HS-5 (cell line): Measurements from ENCODE around the gene TRAK1.
A peak's percentile ranks its signal among the peaks of the same experiment; 100 is the strongest.
"Not testable (repeated sequence)": the region's sequence is repeated elsewhere in the genome, so short reads cannot be mapped to it uniquely, and the experiment has no call there.

Source experiments
- DNase-seq: peaks from one replicate; pipeline ENCODE4 v3.0.0-alpha.2; 2012; ENCODE audit warnings: low read depth

TRAK1 gene

GRCh38 chr3:42090973-42091731, at the start of gene TRAK1:
TRAK1 (plus strand) TSS chr3:42091357; CDS start chr3:42091470, 113 bp downstream.
- no peak for DNase-seq

DNA sequence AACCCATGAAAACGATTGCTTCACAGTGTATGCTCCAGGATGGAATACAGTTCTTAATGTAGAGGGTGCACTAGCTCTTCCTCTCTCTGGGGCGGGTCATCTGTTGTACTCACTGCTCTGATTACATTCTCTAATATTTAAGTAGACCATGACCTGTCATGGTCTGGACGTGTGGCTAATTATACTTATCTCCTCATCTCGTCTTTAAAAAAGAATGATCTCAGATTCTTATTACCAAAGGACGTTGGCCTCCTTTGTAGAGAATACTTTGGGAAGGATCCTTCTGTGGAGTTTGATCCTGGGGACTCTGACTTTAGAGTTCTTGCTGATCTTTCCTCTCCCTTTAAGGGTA, 48.4 kb upstream of the TRAK1 start:
- no peak for DNase-seq

DNA sequence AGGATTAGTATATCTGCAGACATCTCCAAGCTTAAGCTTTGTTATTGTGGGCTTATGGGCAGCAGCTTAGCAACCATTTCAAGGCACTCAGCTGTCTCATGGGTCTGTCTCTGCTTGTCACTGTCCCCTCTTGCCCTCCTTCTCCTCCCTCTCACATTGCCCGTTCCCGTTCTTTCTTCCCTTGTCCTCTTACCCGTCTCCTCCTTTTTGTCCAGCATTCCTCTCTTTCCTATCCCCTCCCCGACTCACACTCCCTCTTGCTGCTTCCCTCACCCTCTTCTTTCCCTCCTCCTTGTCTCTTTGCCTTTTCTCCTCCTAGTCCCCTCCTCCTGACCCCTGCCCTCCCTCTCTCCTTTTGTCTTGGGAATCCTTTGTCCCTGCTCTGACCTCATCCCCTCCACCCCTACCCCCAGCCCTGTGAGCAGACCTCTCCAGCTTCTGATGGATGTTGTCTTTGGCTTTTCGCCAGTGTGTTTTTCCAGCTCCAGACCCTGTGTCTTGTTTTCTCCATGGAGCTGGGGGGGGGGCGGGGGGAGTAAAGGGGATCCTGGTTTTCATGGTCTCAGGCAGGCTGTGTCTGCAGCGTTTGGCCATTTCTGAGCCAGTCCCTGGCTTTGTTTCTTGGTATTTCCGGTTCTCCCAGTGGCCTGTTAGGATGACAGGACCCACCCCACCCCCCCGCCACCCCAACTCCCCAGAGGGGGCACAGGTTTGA, 47.9 kb upstream of the TRAK1 start:
- DNase-seq = no peak

DNA sequence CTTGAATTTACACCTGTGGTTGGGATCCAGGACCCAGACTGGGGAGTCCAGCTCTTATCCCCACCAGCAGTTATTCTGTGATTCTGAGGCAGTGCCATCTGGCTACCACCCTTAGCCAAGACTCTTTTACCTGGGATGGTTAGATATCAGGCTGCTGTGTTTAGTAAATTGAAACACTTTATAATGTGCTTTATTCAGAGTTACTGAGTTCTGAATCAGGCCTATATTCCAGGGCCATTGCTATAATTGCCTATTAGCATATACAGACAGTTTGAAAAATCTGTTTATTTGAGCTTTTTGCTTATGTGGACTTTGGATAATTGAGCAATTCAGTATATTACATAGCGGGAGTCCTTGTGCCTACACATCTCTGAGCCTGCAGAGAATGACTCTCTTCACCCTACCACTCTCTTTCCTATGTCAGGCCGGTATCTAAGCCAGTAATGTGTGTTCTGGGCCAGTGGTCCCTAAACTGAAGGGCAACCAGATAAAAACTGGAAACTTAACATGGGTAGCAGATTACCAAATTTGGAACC, 45.4 kb upstream of the TRAK1 start:
- no peak for DNase-seq

GRCh38 chr3:42048526-42048925, 42.6 kb upstream of the TRAK1 start:
- not testable (repeated sequence) for DNase-seq

- no peak for DNase-seq
Measured at GRCh38 chr3:42050126-42050525, 41.0 kb upstream of the TRAK1 start.

GRCh38 chr3:42051384-42052131, 39.6 kb upstream of the TRAK1 start:
- DNase-seq = no peak

GRCh38 chr3:42052132-42052483, 39.0 kb upstream of the TRAK1 start:
- DNase-seq = no peak

DNA sequence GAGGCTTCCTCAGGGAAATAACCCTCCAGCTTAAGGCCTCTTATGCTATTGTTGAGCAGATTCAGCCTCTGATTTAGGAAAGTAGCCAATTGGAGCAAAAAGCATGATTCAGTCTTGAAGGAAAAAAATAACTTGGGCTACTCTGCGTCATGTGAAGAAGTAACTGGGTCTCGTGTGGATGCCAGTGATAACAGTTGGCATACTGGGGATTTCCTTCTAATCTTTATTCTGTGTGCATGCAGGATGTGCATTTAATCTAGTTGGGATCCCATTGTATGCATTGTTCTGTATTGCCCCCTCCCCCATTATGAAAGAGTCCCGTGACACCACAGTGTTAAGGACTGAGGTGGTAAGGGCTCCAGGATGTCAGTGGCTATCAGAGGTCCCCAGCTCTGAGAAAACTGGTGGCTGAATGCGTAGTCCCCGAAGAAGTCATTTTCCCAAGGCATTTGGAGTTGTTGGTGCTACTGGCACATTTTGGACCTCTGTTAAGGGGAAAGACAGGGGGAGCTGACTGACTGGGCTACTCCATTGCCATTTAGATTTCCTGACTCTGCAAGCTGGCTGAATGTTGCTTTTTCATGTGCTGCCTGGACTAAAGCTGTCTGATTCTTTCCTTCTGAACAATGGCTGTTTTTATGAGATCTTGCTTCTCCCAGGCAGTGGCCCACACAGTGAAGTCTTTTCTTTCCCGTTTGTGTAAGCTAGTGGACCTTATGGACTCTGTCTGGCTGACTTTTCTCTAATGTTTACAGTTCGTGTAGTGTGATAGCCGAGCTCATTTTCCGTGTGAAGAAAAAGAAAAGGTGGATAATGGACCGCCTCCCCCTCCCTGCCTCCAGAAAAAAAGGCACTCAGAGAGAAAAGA, 38.4 kb upstream of the TRAK1 start:
- no peak for DNase-seq

GRCh38 chr3:42053476-42053875, 37.7 kb upstream of the TRAK1 start:
- DNase-seq = no peak

GRCh38 chr3:42055291-42055690, 35.9 kb upstream of the TRAK1 start:
- no peak for DNase-seq

GRCh38 chr3:42056840-42057239, 34.3 kb upstream of the TRAK1 start:
- no peak for DNase-seq

- no peak for DNase-seq
Measured at GRCh38 chr3:42057561-42058211, 33.5 kb upstream of the TRAK1 start.

DNA sequence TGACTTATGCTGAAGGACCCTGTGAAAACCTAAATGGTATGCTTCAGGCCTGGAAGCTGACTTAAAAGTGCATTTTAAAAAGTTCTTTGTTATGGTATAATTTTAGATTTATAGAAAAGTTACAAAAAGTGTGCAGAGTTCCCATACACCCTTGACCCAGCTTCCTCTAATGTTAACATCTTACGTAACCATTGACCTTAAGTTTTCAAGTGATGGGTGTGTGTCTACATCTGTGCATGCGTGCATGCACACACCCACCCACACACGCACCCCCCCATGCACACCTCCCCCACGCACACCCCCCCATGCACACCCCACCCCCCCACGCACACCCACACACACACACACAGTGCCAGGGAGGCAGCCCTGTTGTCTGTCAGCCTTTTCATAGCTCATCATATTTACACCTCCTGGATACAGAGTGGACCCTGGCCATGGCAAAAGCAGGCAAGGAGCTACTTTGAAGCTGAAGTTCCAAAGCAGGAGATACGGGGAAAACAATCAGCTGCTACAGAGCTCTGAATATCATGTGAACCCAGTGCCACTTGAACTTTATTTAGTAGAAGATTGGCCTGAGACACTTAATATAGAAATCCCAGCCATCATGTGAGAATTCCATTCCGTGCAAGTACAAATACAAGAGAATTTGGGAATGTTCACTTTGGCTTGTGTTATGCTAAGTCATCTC, 30.0 kb upstream of the TRAK1 start:
- no peak for DNase-seq

DNA sequence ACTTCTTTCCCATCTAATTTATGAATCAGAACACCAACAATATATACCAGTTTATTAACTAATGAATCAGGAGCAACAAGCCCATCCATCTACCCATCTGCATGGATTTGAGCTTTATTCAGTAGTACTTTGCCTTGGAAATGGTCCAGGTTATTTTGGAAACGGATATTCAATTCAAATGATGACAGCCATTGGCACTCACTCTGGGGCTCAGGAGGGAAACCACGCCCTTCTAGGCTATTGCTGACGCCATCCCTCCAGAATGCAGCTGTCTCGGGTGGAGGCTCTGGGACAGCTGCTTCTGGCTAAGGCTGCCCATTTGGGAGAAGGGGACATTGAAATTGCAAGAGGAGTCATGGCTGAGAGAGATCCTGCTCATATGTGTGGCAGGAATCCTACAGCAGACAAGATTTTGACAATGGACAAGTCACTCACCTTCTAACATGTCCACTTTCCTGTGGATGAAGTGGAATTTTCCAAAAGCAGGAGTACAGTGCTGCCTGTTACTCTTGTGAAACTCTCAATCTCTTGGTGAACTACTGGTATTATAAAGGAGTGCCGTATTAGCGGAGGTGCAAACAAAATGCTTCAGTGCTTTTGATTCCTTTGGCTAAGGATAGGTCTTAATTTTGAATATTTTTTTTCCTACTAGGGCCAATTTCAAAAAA, 29.3 kb upstream of the TRAK1 start:
- DNase-seq = peak; percentile 95

GRCh38 chr3:42062464-42062863, 28.7 kb upstream of the TRAK1 start:
- DNase-seq = no peak

DNA sequence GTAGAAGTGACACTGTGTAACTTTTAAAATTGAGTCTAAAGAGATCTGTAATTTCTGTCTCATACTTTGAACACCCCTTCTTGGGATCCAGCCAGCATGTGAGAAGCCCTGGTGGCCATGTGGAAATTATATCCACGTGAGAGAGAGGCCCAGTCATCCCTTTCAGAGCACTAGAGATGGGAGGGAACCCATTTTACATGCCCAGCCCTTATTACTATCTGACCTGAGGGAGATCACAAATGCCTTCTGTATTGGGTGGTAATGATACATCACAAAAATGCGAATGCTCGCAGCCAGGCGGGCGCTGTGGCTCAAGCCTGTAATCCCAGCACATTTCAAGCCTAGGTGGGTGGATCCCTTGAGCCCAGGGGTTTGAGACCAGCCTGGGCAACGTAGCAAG, 27.3 kb upstream of the TRAK1 start:
- DNase-seq = peak; percentile 93

GRCh38 chr3:42066516-42067181, 24.5 kb upstream of the TRAK1 start:
- DNase-seq = peak; percentile 34

DNA sequence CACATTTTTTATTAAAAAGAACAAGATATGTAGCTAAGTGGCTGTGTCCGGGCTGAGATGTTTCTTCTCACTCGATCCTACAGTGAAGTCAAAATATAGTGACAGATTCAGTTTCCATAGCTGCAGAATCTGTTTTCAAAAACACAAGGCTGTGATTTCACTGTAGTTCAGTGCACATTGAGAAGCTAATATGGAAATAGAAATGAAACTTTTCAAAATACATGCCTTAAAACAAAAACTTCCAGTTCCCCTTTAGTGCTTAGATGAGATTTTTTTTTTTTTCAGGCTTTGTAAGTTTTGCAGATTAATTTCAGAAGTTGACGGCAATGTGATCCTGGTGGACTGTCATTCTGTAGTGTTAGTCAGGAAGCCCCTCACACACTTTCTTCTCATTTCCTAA, 23.8 kb upstream of the TRAK1 start:
- no peak for DNase-seq
